Right lobe of liver (tissue), 6 donors: ENCODE results near the gene KRTAP16-1. TPM values are rescaled to one million over a fixed set of nuclear protein-coding genes. Genes with fewer than 3 reads are reported as not detected.

Experiments used
- ATAC-seq, 4 donors: fragments of 200-7000 bp; cut with Tn5 transposase; one replicate each; pipeline ENCODE4 v1.9.1; 2020; ENCODE audit warnings: mild to moderate bottlenecking in 4 of 4, moderate library complexity in 4 of 4
- DNase-seq, 3 donors: peaks; one replicate each; pipeline ENCODE4 v3.0.0-alpha.2; 2020
- H3K27ac ChIP-seq, 3 donors: fragments of 200-600 bp; one replicate each; pipeline ENCODE4 v1.8.0; 2022
- H3K27me3 ChIP-seq, 2 donors: fragments of 200-600 bp; one replicate each; pipeline ENCODE4 v1.8.0; 2022
- H3K36me3 ChIP-seq, 4 donors: fragments of 200-600 bp; sonication (generic) in 1 of 4; one replicate each; pipeline versions ENCODE4 v1.5.1 to v1.8.0; 2017 to 2022; ENCODE audit warnings: control low read depth in 1 of 4
- H3K4me1 ChIP-seq, 4 donors: fragments of 200-600 bp; sonication (generic) in 1 of 4; one replicate each; pipeline versions ENCODE4 v1.5.1 to v1.8.0; 2017 to 2022; ENCODE audit warnings: control low read depth in 1 of 4
- H3K4me3 ChIP-seq, 3 donors: fragments of 200-600 bp; one replicate each; pipeline ENCODE4 v1.8.0; 2022
- H3K9me3 ChIP-seq, 4 donors: fragments of 200-600 bp; sonication (generic) in 1 of 4; one replicate each; pipeline versions ENCODE4 v1.5.1 to v1.8.0; 2017 to 2022; ENCODE audit warnings: control low read depth in 1 of 4
- POLR2A ChIP-seq: fragments of 450-650 bp; IDR thresholded peaks from one replicate; pipeline ENCODE4 v1.6.1; 2017; ENCODE audit warnings: antibody characterized with exemption, mild to moderate bottlenecking
- WGBS: methylation state at CpG from one replicate; pipeline ENCODE4 v1.1.6; 2018; ENCODE audit warnings: low coverage, low lambda C conversion rate; ENCODE audit not compliant: insufficient coverage; ENCODE audit errors: missing lambda C conversion rate; 5-methylcytosine and 5-hydroxymethylcytosine counted together
- intact Hi-C, 2 donors: fragments of 100-400 bp; cut with DNase I; formaldehyde crosslinking; loops; one replicate each; pipeline versions ENCODE4 v1.11.2 to v1.14.1; 2022
- total RNA-seq, 6 experiments: library from RNA; depleted of rRNA in 2 of 6; stranded (reverse); fragments of >200 nt in 2 of 6; fragmentation: NEBNext Ultra II Directional in 3 of 6; extraction: Animal tissue kit (Norgen Biotek cat#: 25700) in 3 of 6; gene quantifications; one replicate each; pipeline versions ENCODE4 v1.1.0 to v1.2.4, GENCODE V29; 2016 to 2023
- TF ChIP-seq, protein P1 (sequence below), 4 donors: fragments of 200-600 bp in 3 of 4; fragments of 450-650 bp in 1 of 4; IDR thresholded peaks; one replicate each; pipeline versions ENCODE4 v1.5.1 to v1.8.0; 2016 to 2022; ENCODE audit warnings: antibody characterized with exemption in 4 of 4, mild to moderate bottlenecking in 2 of 4
- donor health status: DM: no; HTN: yes; CAD: no.
- donor health status: DM: no; HTN: no; CAD: no.
- donor health status: DM: no; HTN: no; CAD: no.
- donor health status: DM: no; HTN: yes; CAD: no.
- donor health status: DM: no; HTN: yes; CAD: no.

The KRTAP16-1 gene
- total RNA-seq, 6 experiments from 2014 or later: not detected

DNA sequence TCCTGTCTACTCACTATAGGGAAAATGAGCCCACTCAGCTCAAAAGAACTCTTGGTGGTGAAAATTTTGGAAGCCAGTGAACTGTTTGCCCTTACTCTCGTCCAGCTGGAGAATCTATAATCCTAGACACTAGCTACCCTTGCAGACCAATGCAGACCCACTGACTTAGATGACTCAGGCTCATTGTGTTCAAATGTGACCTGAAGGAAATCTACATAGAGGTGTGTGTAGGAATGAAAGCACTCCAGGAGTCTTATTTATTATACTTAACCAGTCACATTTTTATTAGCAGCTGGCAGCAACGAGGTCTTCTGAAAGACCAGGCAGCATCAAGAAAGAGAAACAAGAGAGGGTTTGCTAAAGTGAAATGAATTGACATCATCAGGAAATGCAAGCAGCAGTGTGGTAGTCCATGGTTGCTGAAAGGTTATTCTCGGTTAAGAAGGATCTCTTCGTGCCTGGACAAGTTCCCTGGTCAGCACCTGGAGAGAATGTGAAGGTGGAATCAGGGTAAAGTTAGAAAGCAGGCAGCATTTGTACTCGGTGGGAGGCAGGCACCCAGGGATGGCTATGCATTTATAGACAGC, 7.8 kb downstream of the KRTAP16-1 start:
- Histone ChIP-seq H3K27ac (no peak overlapping the region), H3K27me3 (no peaks in the 10 kb centered on the region), H3K4me3 (no peak overlapping the region), H3K36me3 (no peaks in the 10 kb centered on the region), H3K4me1 (no peaks in the 10 kb centered on the region), H3K9me3 (no peaks in the 10 kb centered on the region)
- 51% methylated on average over 5 of the region's 5 CpGs for WGBS
- intact Hi-C loops: no loop called here
- ATAC-seq (no peak), DNase-seq (no peak)
- no peak for TF ChIP-seq POLR2A
- TF ChIP-seq, protein P1, sequence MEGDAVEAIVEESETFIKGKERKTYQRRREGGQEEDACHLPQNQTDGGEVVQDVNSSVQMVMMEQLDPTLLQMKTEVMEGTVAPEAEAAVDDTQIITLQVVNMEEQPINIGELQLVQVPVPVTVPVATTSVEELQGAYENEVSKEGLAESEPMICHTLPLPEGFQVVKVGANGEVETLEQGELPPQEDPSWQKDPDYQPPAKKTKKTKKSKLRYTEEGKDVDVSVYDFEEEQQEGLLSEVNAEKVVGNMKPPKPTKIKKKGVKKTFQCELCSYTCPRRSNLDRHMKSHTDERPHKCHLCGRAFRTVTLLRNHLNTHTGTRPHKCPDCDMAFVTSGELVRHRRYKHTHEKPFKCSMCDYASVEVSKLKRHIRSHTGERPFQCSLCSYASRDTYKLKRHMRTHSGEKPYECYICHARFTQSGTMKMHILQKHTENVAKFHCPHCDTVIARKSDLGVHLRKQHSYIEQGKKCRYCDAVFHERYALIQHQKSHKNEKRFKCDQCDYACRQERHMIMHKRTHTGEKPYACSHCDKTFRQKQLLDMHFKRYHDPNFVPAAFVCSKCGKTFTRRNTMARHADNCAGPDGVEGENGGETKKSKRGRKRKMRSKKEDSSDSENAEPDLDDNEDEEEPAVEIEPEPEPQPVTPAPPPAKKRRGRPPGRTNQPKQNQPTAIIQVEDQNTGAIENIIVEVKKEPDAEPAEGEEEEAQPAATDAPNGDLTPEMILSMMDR (IDR thresholded peaks at IDR 0.05): no peak

DNA sequence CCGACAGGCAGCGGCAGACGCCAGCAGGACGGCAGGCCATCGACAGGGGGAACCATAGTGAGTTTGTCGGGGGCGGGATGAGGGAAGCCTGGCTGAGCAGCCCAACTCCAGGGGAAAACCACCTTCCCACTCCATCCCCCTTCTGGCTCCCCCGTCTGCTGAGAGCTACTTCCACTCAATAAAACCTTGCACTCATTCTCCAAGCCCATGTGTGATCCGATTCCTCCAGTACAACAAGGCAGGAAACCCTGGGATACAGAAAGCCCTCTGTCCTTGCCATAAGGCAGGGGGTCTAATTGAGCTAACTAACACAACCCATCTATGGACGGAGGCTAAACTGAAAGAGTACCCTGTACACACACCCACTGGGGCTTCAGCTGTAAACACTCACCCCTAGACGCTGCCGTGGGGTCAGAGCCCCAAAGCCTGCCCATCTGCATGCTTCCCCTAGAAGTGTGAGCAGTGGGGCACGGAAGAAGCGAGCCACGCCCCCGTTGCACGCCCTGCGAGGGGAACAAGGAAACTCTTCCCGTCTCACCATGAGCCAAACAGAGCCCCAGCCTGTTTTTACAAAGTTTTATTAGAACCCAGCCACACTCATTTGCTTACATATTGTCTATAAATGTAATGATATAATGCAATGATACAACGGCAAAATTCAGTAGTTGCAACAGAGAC, 10.5 kb downstream of the KRTAP16-1 start:
- Histone ChIP-seq H3K4me3 (no peak overlapping the region), H3K4me1 (no peaks in the 10 kb centered on the region), H3K9me3 (no peaks in the 10 kb centered on the region), H3K36me3 (no peaks in the 10 kb centered on the region), H3K27ac (no peak overlapping the region), H3K27me3 (no peaks in the 10 kb centered on the region)
- no peak for DNase-seq
- 68% methylated on average over 8 of the region's 20 CpGs for WGBS
- ATAC-seq: no peak
- intact Hi-C loops: no loop called here
- no peak for TF ChIP-seq POLR2A

DNA sequence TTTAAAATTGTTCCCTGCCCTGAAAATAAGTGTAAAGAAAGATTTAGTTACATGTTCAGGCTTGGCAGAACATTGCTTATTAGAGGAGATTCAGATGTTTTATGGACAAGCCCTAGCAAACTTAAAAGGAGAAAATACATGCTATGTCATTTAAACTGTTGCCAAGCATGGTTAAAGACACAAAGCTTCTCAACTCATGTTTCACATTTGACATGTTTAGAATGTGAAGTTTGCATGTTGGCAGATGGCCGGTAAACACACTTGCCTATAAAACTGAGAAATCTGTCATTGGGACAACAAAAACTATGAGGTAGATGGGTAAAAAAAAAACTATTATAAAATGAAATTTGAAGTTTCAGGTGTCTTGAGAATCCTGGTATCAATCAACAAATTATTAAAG, 12.3 kb downstream of the KRTAP16-1 start:
- Histone ChIP-seq H3K4me3 (no peak overlapping the region), H3K27ac (no peak overlapping the region), H3K27me3 (no peaks in the 10 kb centered on the region), H3K9me3 (no peaks in the 10 kb centered on the region), H3K4me1 (no peaks in the 10 kb centered on the region), H3K36me3 (no peaks in the 10 kb centered on the region)
- ATAC-seq (no peak), DNase-seq (no peak)
- 55% methylated on average over 1 of the region's 1 CpG for WGBS
- intact Hi-C loops: no loop called here
- no peak for TF ChIP-seq POLR2A
- TF ChIP-seq, protein P1 (IDR thresholded peaks at IDR 0.05): no peak

DNA sequence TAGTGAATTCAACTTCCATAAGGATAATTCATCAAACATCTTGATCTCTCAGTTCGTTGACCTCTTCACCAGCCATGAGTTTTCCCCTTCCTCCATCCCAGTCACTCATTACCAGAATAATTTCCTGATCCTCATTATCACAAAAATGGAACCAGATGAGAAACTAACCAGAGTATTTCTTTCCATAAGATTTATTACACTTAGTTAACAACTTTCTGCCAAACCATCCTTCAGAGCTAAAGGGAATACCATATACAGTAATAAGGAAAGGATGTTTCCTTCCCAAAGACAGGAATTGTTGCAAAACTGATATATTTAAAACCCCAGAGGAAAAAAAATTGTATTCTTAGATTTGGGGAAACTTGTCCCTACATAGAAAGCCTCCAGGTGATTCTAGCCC, 15.1 kb downstream of the KRTAP16-1 start:
- TF ChIP-seq, protein P1 (IDR thresholded peaks at IDR 0.05): no peak
- TF ChIP-seq POLR2A: no peak
- Histone ChIP-seq H3K4me1 (no peaks in the 10 kb centered on the region), H3K27me3 (no peaks in the 10 kb centered on the region), H3K4me3 (no peak overlapping the region), H3K9me3 (no peaks in the 10 kb centered on the region), H3K27ac (no peak overlapping the region), H3K36me3 (no peaks in the 10 kb centered on the region)
- 33% methylated on average over 1 of the region's 1 CpG for WGBS
- ATAC-seq (no peak), DNase-seq (no peak)
- intact Hi-C loops: no loop called here

DNA sequence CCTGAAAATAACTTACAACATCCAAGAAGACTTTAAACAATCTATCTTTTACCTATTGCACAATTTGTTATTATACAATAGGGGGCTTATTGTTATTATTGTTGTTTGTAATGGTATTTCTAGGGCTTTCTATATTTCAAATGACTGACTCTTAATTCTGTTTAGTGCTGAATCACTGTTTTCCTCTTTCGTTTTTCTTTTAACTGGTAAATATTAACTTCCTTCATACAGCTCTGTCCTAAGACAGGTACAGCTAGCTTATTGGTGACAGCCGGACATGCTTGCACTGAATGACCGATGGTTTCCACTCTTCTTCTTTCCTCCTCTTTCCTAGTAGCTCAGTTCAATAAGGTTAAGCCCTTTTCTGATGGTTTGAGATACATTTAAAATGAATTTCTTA, 22.1 kb downstream of the KRTAP16-1 start:
- 40% methylated on average over 3 of the region's 3 CpGs for WGBS
- ATAC-seq (no peak), DNase-seq (no peak)
- H3K36me3 ChIP-seq: no peaks in the 10 kb centered on the region
- H3K27ac ChIP-seq: no peak overlapping the region
- no peak overlapping the region for H3K4me3 ChIP-seq
- H3K9me3 ChIP-seq: no peaks in the 10 kb centered on the region
- no peaks in the 10 kb centered on the region for H3K27me3 ChIP-seq
- intact Hi-C loops: no loop called here
- TF ChIP-seq POLR2A: no peak
- TF ChIP-seq, protein P1 (IDR thresholded peaks at IDR 0.05): no peak
- H3K4me1 ChIP-seq: no peaks in the 10 kb centered on the region
